ENCODE data around the gene BLZF1. TPM values are rescaled to one million over a fixed set of nuclear protein-coding genes. Genes with fewer than 3 reads are reported as not detected.

Gene BLZF1
- total and polyA plus RNA-seq, 2 of the 8 experiments (the other 6 are each of a cell fraction or from before 2014, with no cell fraction given) = 1.8 to 10.3 TPM

- no peak overlapping the region for H3K4ac ChIP-seq (replicated peaks; ENCODE audit: insufficient read length, low read depth, low read length)
- FAIRE-seq = no peak
- H3K27me3 ChIP-seq (replicated peaks in 1 of 4; ENCODE audit: control insufficient read depth in 3 of 4, extremely low read depth in 1 of 4, insufficient read depth in 3 of 4, low read length in 3 of 4) = no peaks in the 10 kb centered on the region
- H2BK20ac ChIP-seq (ENCODE audit: low read length) = no peak overlapping the region
- H2BK120ac ChIP-seq (replicated peaks; ENCODE audit: low read depth, low read length) = no peak overlapping the region
- H3K4me3 ChIP-seq (ENCODE audit: extremely low read depth in 1 of 4, insufficient read depth in 2 of 4, low read depth in 3 of 4, low read length in 4 of 4) = no peak overlapping the region
- no peak overlapping the region for H4K8ac ChIP-seq (ENCODE audit: extremely low read depth, insufficient read depth, low read length)
- H4K91ac ChIP-seq (replicated peaks; ENCODE audit: insufficient read length, low read length) = no peak overlapping the region
- no peak overlapping the region for H4K5ac ChIP-seq (ENCODE audit: insufficient read length, low read depth, low read length)
- H2AFZ ChIP-seq (ENCODE audit: low read length) = no peak overlapping the region
- no peak overlapping the region for H2BK5ac ChIP-seq (ENCODE audit: low read depth, low read length)
- DNase-seq (ENCODE audit: low read depth in 1 of 2, low spot score in 2 of 2) = no peak
- no peaks in the 10 kb centered on the region for H3K79me1 ChIP-seq (ENCODE audit: low read depth, low read length)
- H3K9ac ChIP-seq (replicated peaks in 1 of 4; ENCODE audit: extremely low read depth in 1 of 4, low read depth in 3 of 4, low read length in 3 of 4) = no peak overlapping the region
- TF ChIP-seq POLR2AphosphoS5 (IDR thresholded peaks at IDR 0.05; ENCODE audit: low read depth, low read length) (no peak), TCF12 (IDR thresholded peaks at IDR 0.05; ENCODE audit: low read depth, low read length) (no peak), SAP30 (IDR thresholded peaks at IDR 0.05; ENCODE audit: insufficient read depth, insufficient replicate concordance, low read length) (no peak), JUN (IDR thresholded peaks at IDR 0.05; ENCODE audit: low read depth, low read length) (no peak), CHD1 (IDR thresholded peaks at IDR 0.05; ENCODE audit: low read depth, low read length) (no peak), HDAC2 (IDR thresholded peaks at IDR 0.05; ENCODE audit: borderline replicate concordance in 1 of 2, low read depth in 2 of 2, low read length in 2 of 2) (no peak), CREB1 (IDR thresholded peaks at IDR 0.05) (no peak), RBBP5 (IDR thresholded peaks at IDR 0.05; ENCODE audit: borderline replicate concordance, low read depth, low read length) (no peak)
- TF ChIP-seq, protein P1, sequence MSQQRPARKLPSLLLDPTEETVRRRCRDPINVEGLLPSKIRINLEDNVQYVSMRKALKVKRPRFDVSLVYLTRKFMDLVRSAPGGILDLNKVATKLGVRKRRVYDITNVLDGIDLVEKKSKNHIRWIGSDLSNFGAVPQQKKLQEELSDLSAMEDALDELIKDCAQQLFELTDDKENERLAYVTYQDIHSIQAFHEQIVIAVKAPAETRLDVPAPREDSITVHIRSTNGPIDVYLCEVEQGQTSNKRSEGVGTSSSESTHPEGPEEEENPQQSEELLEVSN (IDR thresholded peaks at IDR 0.05) = no peak
- H3K4me1 ChIP-seq (replicated peaks in 1 of 4; ENCODE audit: control insufficient read depth in 3 of 4, insufficient read depth in 4 of 4, low read length in 3 of 4) = no peaks in the 10 kb centered on the region
- no peak overlapping the region for H2AK5ac ChIP-seq (ENCODE audit: low read depth, low read length)
- H3K79me2 ChIP-seq (ENCODE audit: control insufficient read depth in 1 of 2, insufficient read depth in 2 of 2, low read length in 2 of 2) = peaks cover 0 to 5% of the 10 kb centered on the region in 2 experiments; a peak in 2 of 4 replicates
- H3K4me2 ChIP-seq (ENCODE audit: insufficient read depth in 1 of 2, low read depth in 2 of 2, low read length in 2 of 2) = no peak overlapping the region
- ChIA-PET CTCF (ENCODE audit: partially characterized antibody) (interaction anchor here (1.8 kb wide), 1 partner anchor 760 kb away, joined by 8 read pairs; no protein-coding TSS in a partner anchor), POLR2A (ENCODE audit: partially characterized antibody) (interaction anchor here (0.6 kb wide), 1 partner anchor 236 kb away, joined by 4 read pairs; no protein-coding TSS in a partner anchor)
- no peak overlapping the region for H3K14ac ChIP-seq (ENCODE audit: insufficient read length)
- no peak overlapping the region for H2BK15ac ChIP-seq (ENCODE audit: low read length)
- no peak overlapping the region for H3K56ac ChIP-seq (replicated peaks; ENCODE audit: insufficient read length, low read depth, low read length)
- H3K18ac ChIP-seq (ENCODE audit: extremely low read depth, low read length) = no peak overlapping the region
- H2BK12ac ChIP-seq (ENCODE audit: low read depth, low read length) = no peak overlapping the region
- peaks cover 5% of the 10 kb centered on the region for H3K23me2 ChIP-seq (ENCODE audit: low read depth, low read length)
- H3K36me3 ChIP-seq (ENCODE audit: control insufficient read depth in 2 of 4, insufficient read depth in 4 of 4, low read length in 3 of 4) = no peaks in the 10 kb centered on the region
- no peak overlapping the region for H3K23ac ChIP-seq (ENCODE audit: insufficient read length)
- H3K9me3 ChIP-seq (ENCODE audit: insufficient read depth in 2 of 2, low read depth in 1 of 2, low read length in 1 of 2) = peaks cover 0 to 3% of the 10 kb centered on the region in 2 experiments; a peak in 1 of 4 replicates
- no peak overlapping the region for H3K27ac ChIP-seq (ENCODE audit: low read depth, low read length)
- H4K20me1 ChIP-seq (replicated peaks in 1 of 2; ENCODE audit: control insufficient read depth in 1 of 2, insufficient read depth in 2 of 2, low read length in 2 of 2) = no peaks in the 10 kb centered on the region
- WGBS, 2 experiments (ENCODE audit: extremely low coverage in 1 of 2, insufficient coverage in 1 of 2, insufficient read length in 1 of 2, insufficient replicate concordance in 2 of 2, low coverage in 1 of 2, low lambda C conversion rate in 2 of 2, missing lambda C conversion rate in 1 of 2) = 94% methylated on average over 5 of the region's 5 CpGs; no CpG with 5 or more reads in 1 of the 2 experiments
These were observed 4.8 kb upstream of the BLZF1 start for GRCh38 chr1:169363046-169363730.
